Osteocyte (in vitro differentiated cells): ENCODE measurements around the gene VCL. TPM values are rescaled to one million over a fixed set of nuclear protein-coding genes. Genes with fewer than 3 reads are reported as not detected.

Source experiments
- DNase-seq: peaks from one replicate; pipeline ENCODE4 v3.0.0; 2021; ENCODE audit warnings: mixed read lengths; ENCODE audit not compliant: unreplicated experiment; ENCODE audit errors: extremely low spot score
- H3K27ac Mint-ChIP-seq: one replicate; pipeline ENCODE4 v1.8.0; 2021; ENCODE audit warnings: mild to moderate bottlenecking, mixed read lengths; ENCODE audit not compliant: unreplicated experiment
- H3K27me3 Mint-ChIP-seq: one replicate; pipeline ENCODE4 v1.8.0; 2021; ENCODE audit warnings: mixed read lengths; ENCODE audit not compliant: unreplicated experiment
- H3K36me3 Mint-ChIP-seq: one replicate; pipeline ENCODE4 v1.8.0; 2021; ENCODE audit warnings: mixed read lengths; ENCODE audit not compliant: unreplicated experiment
- H3K4me1 Mint-ChIP-seq: one replicate; pipeline ENCODE4 v1.8.0; 2021; ENCODE audit warnings: mixed read lengths; ENCODE audit not compliant: unreplicated experiment
- H3K4me3 Mint-ChIP-seq: one replicate; pipeline ENCODE4 v1.8.0; 2021; ENCODE audit warnings: mild to moderate bottlenecking, moderate library complexity, mixed read lengths; ENCODE audit not compliant: unreplicated experiment
- H3K9me3 Mint-ChIP-seq: one replicate; pipeline ENCODE4 v1.8.0; 2021; ENCODE audit warnings: mixed read lengths; ENCODE audit not compliant: unreplicated experiment
- CTCF ChIP-seq: fragments of 200-600 bp; sonication (generic); IDR thresholded peaks from 2 replicates; pipeline ENCODE4 v1.5.0; 2021; ENCODE audit warnings: antibody characterized with exemption, mild to moderate bottlenecking, moderate library complexity
- total RNA-seq: library from RNA; stranded (reverse); gene quantifications from 2 replicates; pipeline ENCODE4 v1.2.1, GENCODE V29; 2021

VCL gene
- total RNA-seq, 1 donor from 2014 or later: 338 TPM

DNA sequence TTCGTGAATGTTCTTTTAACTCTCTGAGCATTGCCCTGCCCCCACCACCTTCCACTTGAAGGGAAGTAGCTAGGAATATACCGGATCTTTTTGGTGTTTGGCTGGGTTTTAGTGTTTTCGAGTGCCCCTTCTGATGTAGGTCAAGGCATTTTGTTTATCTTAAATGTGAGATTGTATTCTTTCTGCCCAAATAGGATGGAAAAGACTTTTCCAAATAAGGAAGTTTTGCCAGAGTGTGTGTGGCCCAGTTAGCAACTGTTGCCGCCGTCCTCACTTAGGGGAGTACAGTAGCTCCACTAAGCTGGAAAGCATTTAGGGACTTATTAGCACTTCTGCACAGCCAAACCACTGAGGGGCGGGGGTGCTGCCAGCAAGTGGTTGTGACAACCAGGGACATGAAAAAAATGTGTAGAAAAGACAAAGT, 29.8 kb upstream of the VCL start:
- Mint-ChIP-seq H3K36me3 (no peaks in the 10 kb centered on the region), H3K27me3 (no peaks in the 10 kb centered on the region), H3K27ac (peak overlapping the region; percentile 97), H3K9me3 (no peaks in the 10 kb centered on the region), H3K4me1 (peaks cover 45% of the 10 kb centered on the region), H3K4me3 (no peak overlapping the region)
- no peak for DNase-seq
- no peak for TF ChIP-seq CTCF

- no peak for DNase-seq
- no peak for TF ChIP-seq CTCF
- Mint-ChIP-seq H3K9me3 (no peaks in the 10 kb centered on the region), H3K27me3 (no peaks in the 10 kb centered on the region), H3K4me1 (peaks cover 45% of the 10 kb centered on the region), H3K4me3 (no peak overlapping the region), H3K36me3 (no peaks in the 10 kb centered on the region), H3K27ac (no peak overlapping the region)
Measured at GRCh38 chr10:73969224-73969841, 28.6 kb upstream of the VCL start.

DNA sequence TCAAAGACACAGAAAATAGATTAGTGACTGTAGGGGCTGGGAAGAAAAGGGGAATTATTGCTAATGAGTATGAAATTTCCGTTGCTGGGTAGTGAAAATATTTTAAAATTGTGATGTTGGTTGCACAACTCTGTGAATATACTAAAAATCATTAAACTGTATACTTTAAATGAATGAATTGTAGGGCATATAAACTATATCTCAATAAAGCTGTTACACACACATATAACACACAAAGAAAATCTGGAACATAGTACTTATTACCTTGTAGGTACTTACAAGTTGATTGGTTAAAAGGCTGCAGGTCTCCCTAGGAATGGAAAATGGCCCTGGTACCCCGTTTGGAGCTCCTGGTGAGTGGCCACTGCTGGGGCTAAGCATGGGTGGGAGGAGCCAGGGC, 27.1 kb upstream of the VCL start:
- TF ChIP-seq CTCF: no peak
- Mint-ChIP-seq H3K36me3 (no peaks in the 10 kb centered on the region), H3K9me3 (no peaks in the 10 kb centered on the region), H3K27ac (no peak overlapping the region), H3K4me1 (peaks cover 39% of the 10 kb centered on the region), H3K4me3 (no peak overlapping the region), H3K27me3 (no peaks in the 10 kb centered on the region)
- no peak for DNase-seq

DNA sequence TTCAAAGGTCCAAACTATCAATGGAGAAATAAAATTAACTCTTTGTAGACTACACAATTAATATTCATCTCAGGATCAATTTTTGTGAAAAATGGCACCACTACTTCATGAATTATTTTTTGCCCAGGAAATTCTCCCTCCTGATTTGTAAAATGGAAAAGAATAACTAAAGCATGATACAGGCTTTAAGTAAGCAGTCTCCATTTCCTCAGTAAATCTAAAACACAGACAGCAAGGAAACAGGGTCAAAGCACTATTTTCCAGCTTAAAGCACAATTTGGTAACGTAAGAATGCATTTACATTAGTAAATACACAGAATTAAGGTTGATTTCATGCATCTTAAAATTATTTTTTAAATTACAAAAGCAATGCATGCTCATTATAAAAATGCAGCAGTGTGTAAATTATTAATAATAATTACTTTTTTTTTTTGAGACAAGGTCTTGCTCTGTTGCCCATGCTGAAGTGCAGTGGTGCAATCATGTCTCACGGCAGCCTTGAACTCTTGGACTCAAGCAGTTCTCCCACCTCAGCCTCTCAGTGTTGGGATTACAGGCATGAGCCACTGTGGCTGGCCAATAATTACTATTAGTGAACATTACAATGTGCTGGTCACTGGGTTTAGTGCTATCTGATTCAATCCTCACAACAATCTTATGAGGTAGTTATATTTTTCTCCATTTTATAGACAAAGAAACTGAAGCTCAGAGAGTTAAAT, 26.1 kb upstream of the VCL start:
- TF ChIP-seq CTCF: no peak
- DNase-seq: no peak
- Mint-ChIP-seq H3K36me3 (no peaks in the 10 kb centered on the region), H3K4me3 (no peak overlapping the region), H3K27ac (no peak overlapping the region), H3K4me1 (peaks cover 29% of the 10 kb centered on the region), H3K27me3 (no peaks in the 10 kb centered on the region), H3K9me3 (no peaks in the 10 kb centered on the region)

DNA sequence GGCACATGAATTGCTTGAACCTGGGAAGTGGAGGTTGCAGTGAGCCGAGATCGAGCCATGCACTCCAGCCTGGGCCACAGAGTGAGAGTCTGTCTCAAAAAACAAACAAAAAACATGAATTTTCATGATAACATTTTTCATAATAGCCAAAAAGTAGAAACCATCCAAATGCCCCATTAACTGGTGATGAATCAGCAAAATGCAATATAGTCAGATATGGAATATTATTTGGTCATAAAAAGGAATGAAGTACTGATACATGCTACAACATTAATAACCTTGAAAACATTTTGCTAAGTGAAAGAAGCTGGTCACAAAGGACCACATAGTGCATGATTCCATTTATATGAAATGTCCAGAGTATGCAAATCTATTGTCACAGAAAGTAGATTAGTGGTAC, 24.5 kb upstream of the VCL start:
- Mint-ChIP-seq H3K9me3 (no peaks in the 10 kb centered on the region), H3K4me3 (no peak overlapping the region), H3K36me3 (no peaks in the 10 kb centered on the region), H3K27me3 (no peaks in the 10 kb centered on the region), H3K27ac (no peak overlapping the region), H3K4me1 (peaks cover 14% of the 10 kb centered on the region)
- no peak for DNase-seq
- TF ChIP-seq CTCF: no peak
